Panc1 (cell line): ENCODE measurements around the gene HRCT1. TPM values are rescaled to one million over a fixed set of nuclear protein-coding genes. Genes with fewer than 3 reads are reported as not detected.

Experiments
- ATAC-seq: fragments of 200-7000 bp; cut with Tn5 transposase; 2 replicates; pipeline ENCODE4 v1.9.1; 2020; ENCODE audit warnings: mild to moderate bottlenecking, moderate library complexity
- BruUV-seq: library from RNA; stranded (reverse); fragments of 400-500 nt; replicated peaks from 2 replicates; lab custom pipeline; 2021; lab: Mats Ljungman, UMichigan
- CTCF ChIA-PET: fragments of 300-600 bp; sonication (Branson Sonifier 250); formaldehyde crosslinking; loops from one replicate; lab custom pipeline; 2022; ENCODE audit warnings: antibody characterized with exemption; lab: Charles Lee
- POLR2A ChIA-PET: fragments of 300-600 bp; sonication (Branson Sonifier 250); formaldehyde crosslinking; loops from one replicate; lab custom pipeline; 2022; ENCODE audit warnings: antibody characterized with exemption; lab: Charles Lee
- DNase-seq: peaks from one replicate; pipeline ENCODE4 v3.0.0-alpha.2; 2010; ENCODE audit warnings: low read depth, low spot score
- H3K27ac ChIP-seq: 2 replicates; pipeline ENCODE4 v1.5.1; 2011; ENCODE audit warnings: mild to moderate bottlenecking, low read length, inconsistent platforms
- H3K27me3 ChIP-seq: fragments of 200-500 bp; sonication (Bioruptor generic); 2 replicates; pipeline ENCODE4 v1.6.0; 2014; ENCODE audit warnings: low read length, inconsistent platforms; ENCODE audit not compliant: control insufficient read depth, insufficient read depth
- H3K36me3 ChIP-seq: fragments of 200-500 bp; sonication (Bioruptor generic); 2 replicates; pipeline ENCODE4 v1.5.1; 2014; ENCODE audit warnings: inconsistent platforms, mild to moderate bottlenecking, low read length, moderate library complexity; ENCODE audit not compliant: control insufficient read depth, insufficient read depth
- H3K4me1 ChIP-seq: 2 replicates; pipeline ENCODE4 v1.5.1; 2011; ENCODE audit warnings: inconsistent platforms, mild to moderate bottlenecking, low read length, moderate library complexity; ENCODE audit not compliant: control insufficient read depth, insufficient read depth
- H3K4me3 ChIP-seq, 2 experiments: 2 replicates each; pipeline ENCODE4 v1.5.1; 2011 to 2012; ENCODE audit warnings: low read depth in 2 of 2, low read length in 2 of 2, mild to moderate bottlenecking in 2 of 2, inconsistent platforms in 1 of 2, moderate library complexity in 1 of 2
- H3K9me3 ChIP-seq: fragments of 200-500 bp; sonication (Bioruptor generic); 2 replicates; pipeline ENCODE4 v1.5.1; 2014; ENCODE audit warnings: low read depth, mild to moderate bottlenecking, inconsistent platforms, low read length, moderate library complexity; ENCODE audit not compliant: control insufficient read depth, insufficient read depth
- CTCF ChIP-seq: fragments of 450-650 bp; IDR thresholded peaks from 2 replicates; pipeline ENCODE4 v1.5.1; 2017; ENCODE audit warnings: mild to moderate bottlenecking
- POLR2AphosphoS5 ChIP-seq: IDR thresholded peaks from 2 replicates; pipeline ENCODE4 v1.6.1; 2012; ENCODE audit warnings: mild to moderate bottlenecking, low read depth, low read length, moderate library complexity
- REST ChIP-seq, 2 experiments: IDR thresholded peaks; 2 replicates each; pipeline ENCODE4 v1.6.1; 2011 to 2012; ENCODE audit warnings: low read depth in 2 of 2, control low read depth in 1 of 2, low read length in 1 of 2, mild to moderate bottlenecking in 1 of 2, moderate library complexity in 1 of 2; ENCODE audit not compliant: insufficient read depth in 1 of 2
- SIN3A ChIP-seq: IDR thresholded peaks from 2 replicates; pipeline ENCODE4 v1.6.1; 2012; ENCODE audit warnings: low read depth, mild to moderate bottlenecking, low read length, moderate library complexity, borderline replicate concordance; ENCODE audit not compliant: insufficient read depth
- TCF7L2 ChIP-seq: IDR thresholded peaks from 2 replicates; pipeline ENCODE4 v1.6.1; 2011; ENCODE audit warnings: mild to moderate bottlenecking, low read depth, low read length, inconsistent platforms
- in situ Hi-C: cut with HindIII; loops from 2 replicates; pipeline ENCODE4 v1.10.0; 2016; ENCODE audit warnings: low sequenced_read_pairs, low pct_unique_long_range_greater_than_20kb
- intact Hi-C: fragments of 100-400 bp; cut with micrococcal nuclease; formaldehyde crosslinking; loops from one replicate; pipeline ENCODE4 v1.10.0; 2022; ENCODE audit not compliant: unreplicated experiment
- total RNA-seq: library from RNA; stranded (reverse); gene quantifications from one replicate; pipeline ENCODE4 v1.2.1, GENCODE V29; 2021; ENCODE audit not compliant: unreplicated experiment

Gene HRCT1
- total RNA-seq, 1 experiment from 2014 or later = not detected

GRCh38 chr9:35856882-35857281 lies 49.1 kb upstream of the HRCT1 start:
- in situ Hi-C loops (no loop called here), intact Hi-C loops (no loop called here)
- TF ChIP-seq SIN3A (no peak), CTCF (no peak), REST (IDR thresholded peaks at IDR 0.05; ENCODE audit: insufficient read depth in 1 of 2, low read depth in 2 of 2, low read length in 1 of 2) (no peak), POLR2AphosphoS5 (no peak), TCF7L2 (no peak)
- ATAC-seq = no peak
- BruUV-seq = no TSS peak
- no peak for DNase-seq
- H3K36me3 ChIP-seq = no peaks in the 10 kb centered on the region
- no peaks in the 10 kb centered on the region for H3K9me3 ChIP-seq
- ChIA-PET POLR2A (no interaction called here), CTCF (interaction anchor here (1.4 kb wide), 1 partner anchor 25 kb away, joined by 3 read pairs; no protein-coding TSS in a partner anchor)
- H3K4me3 ChIP-seq = no peak overlapping the region
- no peaks in the 10 kb centered on the region for H3K4me1 ChIP-seq
- peaks cover 6% of the 10 kb centered on the region; the same call in 1 of the 2 replicates for H3K27me3 ChIP-seq
- no peak overlapping the region for H3K27ac ChIP-seq

GRCh38 chr9:35858458-35858857 lies 47.5 kb upstream of the HRCT1 start:
- H3K27me3 ChIP-seq = 0 out of 2 replicates have a peak, but pooled peaks cover 6% of the 10 kb centered on the region
- CTCF ChIA-PET = interaction anchor here (1.0 kb wide), 1 partner anchor 24 kb away, joined by 3 read pairs; no protein-coding TSS in a partner anchor
- no TSS peak for BruUV-seq
- no peak for ATAC-seq
- no peak overlapping the region for H3K4me3 ChIP-seq
- H3K4me1 ChIP-seq = no peaks in the 10 kb centered on the region
- no peak overlapping the region for H3K27ac ChIP-seq
- in situ Hi-C loops = no loop called here
- no peaks in the 10 kb centered on the region for H3K9me3 ChIP-seq
- TF ChIP-seq CTCF = no peak
- TF ChIP-seq POLR2AphosphoS5 = no peak
- no peak for TF ChIP-seq TCF7L2
- TF ChIP-seq REST (IDR thresholded peaks at IDR 0.05; ENCODE audit: insufficient read depth in 1 of 2, low read depth in 2 of 2, low read length in 1 of 2) = no peak
- TF ChIP-seq SIN3A = no peak
- POLR2A ChIA-PET = interaction anchor here (0.6 kb wide), 1 partner anchor 82 kb away, joined by 7 read pairs; no protein-coding TSS in a partner anchor
- intact Hi-C loops = no loop called here
- DNase-seq = no peak
- H3K36me3 ChIP-seq = no peaks in the 10 kb centered on the region
